NCI-H146 treated with DMSO at 0.1 percent for 48 hours (cell line): ENCODE measurements around the gene GINS2.

ENCODE experiments used
- DNase-seq: peaks from one replicate; lab custom pipeline; 2025; ENCODE audit not compliant: unreplicated experiment; lab: John Stamatoyannopoulos, UW

Gene GINS2

GRCh38 chr16:85716022-85716679 lies 27.4 kb upstream of the GINS2 start:
- no peak for DNase-seq

- peak; percentile 35 for DNase-seq
Measured at GRCh38 chr16:85715169-85716021, 26.6 kb upstream of the GINS2 start.

- peak; percentile 54 for DNase-seq
Measured at GRCh38 chr16:85712801-85713200, 24.0 kb upstream of the GINS2 start.

GRCh38 chr16:85711982-85712587 lies 23.3 kb upstream of the GINS2 start:
- no peak for DNase-seq

- DNase-seq: no peak
Measured at GRCh38 chr16:85710732-85711131, 22.0 kb upstream of the GINS2 start.

- peak; percentile 46 for DNase-seq
Measured at GRCh38 chr16:85709766-85710585, 21.2 kb upstream of the GINS2 start.

GRCh38 chr16:85708338-85708737 lies 19.6 kb upstream of the GINS2 start:
- no peak for DNase-seq

- peak; percentile 9 for DNase-seq
Measured at GRCh38 chr16:85707528-85708095, 18.9 kb upstream of the GINS2 start.

- no peak for DNase-seq
Measured at GRCh38 chr16:85706449-85707034, 17.8 kb upstream of the GINS2 start.

GRCh38 chr16:85704900-85705846 lies 16.4 kb upstream of the GINS2 start:
- no peak for DNase-seq

- no peak for DNase-seq
Measured at GRCh38 chr16:85704011-85704410, 15.3 kb upstream of the GINS2 start.

GRCh38 chr16:85699628-85700027 lies 10.9 kb upstream of the GINS2 start:
- no peak for DNase-seq

- DNase-seq: no peak
Measured at GRCh38 chr16:85698935-85699558, 10.3 kb upstream of the GINS2 start.

GRCh38 chr16:85698459-85698891 lies 9.7 kb upstream of the GINS2 start:
- no peak for DNase-seq

- no peak for DNase-seq
Measured at GRCh38 chr16:85697431-85697830, 8.7 kb upstream of the GINS2 start.

GRCh38 chr16:85696781-85697180 lies 8.0 kb upstream of the GINS2 start:
- DNase-seq: no peak

- no peak for DNase-seq
Measured at GRCh38 chr16:85695196-85696128, 6.7 kb upstream of the GINS2 start.
